Erythroblast (primary cell): ENCODE results near the gene TUBB4B.

ENCODE experiments used
- DNase-seq, 2 experiments: peaks; one replicate each; lab custom pipeline; 2025; lab: John Stamatoyannopoulos, UW
- GATA1 ChIP-seq: IDR thresholded peaks from 2 replicates; pipeline ENCODE4 v1.6.1; 2011; ENCODE audit warnings: low read depth, mild to moderate bottlenecking, control low read depth, low read length, moderate library complexity
- POLR2A ChIP-seq: IDR thresholded peaks from 2 replicates; pipeline ENCODE4 v1.6.1; 2011; ENCODE audit warnings: mild to moderate bottlenecking, low read length

TUBB4B gene

GRCh38 chr9:137254624-137255447, 13.7 kb downstream of the TUBB4B start, which contains the start of gene NELFB:
Gene NELFB, plus strand, starts transcription at chr9:137255327.
- TF ChIP-seq GATA1 (no peak), POLR2A (peak; percentile 72)
- DNase-seq = peak; percentile 94 to 98

- TF ChIP-seq POLR2A (no peak), GATA1 (no peak)
- no peak for DNase-seq
These were observed 14.5 kb downstream of the TUBB4B start for GRCh38 chr9:137255448-137256114.

GRCh38 chr9:137256362-137256761, 15.3 kb downstream of the TUBB4B start:
- TF ChIP-seq POLR2A (no peak), GATA1 (no peak)
- no peak for DNase-seq

GRCh38 chr9:137256856-137257255, 15.8 kb downstream of the TUBB4B start:
- TF ChIP-seq POLR2A = no peak
- no peak for TF ChIP-seq GATA1
- peak in 1 of 2 experiments; percentile 35 for DNase-seq

- peak; percentile 32 to 41 for DNase-seq
These were observed 21.3 kb downstream of the TUBB4B start for GRCh38 chr9:137262173-137262908.

- DNase-seq = no peak
- no peak for TF ChIP-seq POLR2A
These were observed 21.8 kb downstream of the TUBB4B start for GRCh38 chr9:137262909-137263285.

GRCh38 chr9:137263506-137263905, 22.4 kb downstream of the TUBB4B start:
- no peak for DNase-seq
- TF ChIP-seq POLR2A (no peak), GATA1 (no peak)

- TF ChIP-seq POLR2A (no peak), GATA1 (no peak)
- DNase-seq = no peak
These were observed 23.0 kb downstream of the TUBB4B start for GRCh38 chr9:137264067-137264466.

GRCh38 chr9:137265496-137266161, 24.5 kb downstream of the TUBB4B start:
- TF ChIP-seq POLR2A = no peak
- no peak for DNase-seq

- TF ChIP-seq POLR2A = no peak
- TF ChIP-seq GATA1 = no peak
- DNase-seq = no peak
These were observed 25.1 kb downstream of the TUBB4B start for GRCh38 chr9:137266162-137266527.

- no peak for DNase-seq
These were observed 25.7 kb downstream of the TUBB4B start for GRCh38 chr9:137266585-137267453.

GRCh38 chr9:137267933-137268355, 26.9 kb downstream of the TUBB4B start:
- DNase-seq = no peak
- no peak for TF ChIP-seq GATA1
- TF ChIP-seq POLR2A = no peak

More at GRCh38 chr9:137266585-137267453, 25.7 kb downstream of the TUBB4B start:
- TF ChIP-seq POLR2A = no peak
- TF ChIP-seq GATA1 = no peak

- DNase-seq = no peak
- TF ChIP-seq POLR2A (no peak), GATA1 (no peak)
These were observed 27.6 kb downstream of the TUBB4B start for GRCh38 chr9:137268538-137269201.
